Lower leg skin (tissue), 4 donors: ENCODE measurements around the gene A4GALT. TPM values are rescaled to one million over a fixed set of nuclear protein-coding genes. Genes with fewer than 3 reads are reported as not detected.

Source experiments
- DNase-seq, 2 donors: peaks; one replicate each; pipeline ENCODE4 v3.0.0-alpha.2; 2019; ENCODE audit warnings: low spot score in 2 of 2
- H3K4me3 ChIP-seq: fragments of 200-600 bp; sonication (generic); 2 replicates; pipeline ENCODE4 v1.5.1; 2017; ENCODE audit warnings: mild to moderate bottlenecking, low read depth; ENCODE audit not compliant: poor library complexity, severe bottlenecking
- POLR2A ChIP-seq, 2 donors: fragments of 450-650 bp; IDR thresholded peaks; one replicate each; pipeline ENCODE4 v1.6.1; 2016 to 2017; ENCODE audit warnings: antibody characterized with exemption in 2 of 2, mild to moderate bottlenecking in 1 of 2, moderate library complexity in 1 of 2
- WGBS, 2 donors: methylation state at CpG; one replicate each; pipeline ENCODE4 v1.1.5; 2018; 5-methylcytosine and 5-hydroxymethylcytosine counted together
- intact Hi-C: fragments of 100-400 bp; cut with DNase I; formaldehyde crosslinking; loops from one replicate; pipeline ENCODE4 v1.15.0; 2023; ENCODE audit warnings: low total_unique reads
- total RNA-seq, 4 donors: library from RNA; depleted of rRNA; stranded (reverse); fragments of >200 nt; gene quantifications; one replicate each; pipeline ENCODE4 v1.1.0, GENCODE V29; 2016
- TF ChIP-seq, protein P1 (sequence below), 3 donors: fragments of 450-650 bp; IDR thresholded peaks; one replicate each; pipeline ENCODE4 v1.5.1; 2016; ENCODE audit warnings: antibody characterized with exemption in 3 of 3, mild to moderate bottlenecking in 3 of 3, moderate library complexity in 2 of 3

The A4GALT gene
- total RNA-seq, 4 donors from 2014 or later, result 4.5 to 20.1 (median 10.9) TPM

- 26 to 47% methylated on average over 10 to 16 of the region's 16 CpGs for WGBS, 2 donors
- no peak overlapping the region for H3K4me3 ChIP-seq
- TF ChIP-seq, protein P1, sequence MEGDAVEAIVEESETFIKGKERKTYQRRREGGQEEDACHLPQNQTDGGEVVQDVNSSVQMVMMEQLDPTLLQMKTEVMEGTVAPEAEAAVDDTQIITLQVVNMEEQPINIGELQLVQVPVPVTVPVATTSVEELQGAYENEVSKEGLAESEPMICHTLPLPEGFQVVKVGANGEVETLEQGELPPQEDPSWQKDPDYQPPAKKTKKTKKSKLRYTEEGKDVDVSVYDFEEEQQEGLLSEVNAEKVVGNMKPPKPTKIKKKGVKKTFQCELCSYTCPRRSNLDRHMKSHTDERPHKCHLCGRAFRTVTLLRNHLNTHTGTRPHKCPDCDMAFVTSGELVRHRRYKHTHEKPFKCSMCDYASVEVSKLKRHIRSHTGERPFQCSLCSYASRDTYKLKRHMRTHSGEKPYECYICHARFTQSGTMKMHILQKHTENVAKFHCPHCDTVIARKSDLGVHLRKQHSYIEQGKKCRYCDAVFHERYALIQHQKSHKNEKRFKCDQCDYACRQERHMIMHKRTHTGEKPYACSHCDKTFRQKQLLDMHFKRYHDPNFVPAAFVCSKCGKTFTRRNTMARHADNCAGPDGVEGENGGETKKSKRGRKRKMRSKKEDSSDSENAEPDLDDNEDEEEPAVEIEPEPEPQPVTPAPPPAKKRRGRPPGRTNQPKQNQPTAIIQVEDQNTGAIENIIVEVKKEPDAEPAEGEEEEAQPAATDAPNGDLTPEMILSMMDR (IDR thresholded peaks at IDR 0.05), result no peak
- TF ChIP-seq POLR2A (IDR thresholded peaks at IDR 0.05), result no peak
- intact Hi-C loops, result no loop called here
- DNase-seq, result peak; percentile 56 to 92
These were observed 23.1 kb downstream of the A4GALT start for GRCh38 chr22:42697542-42698013.

DNA sequence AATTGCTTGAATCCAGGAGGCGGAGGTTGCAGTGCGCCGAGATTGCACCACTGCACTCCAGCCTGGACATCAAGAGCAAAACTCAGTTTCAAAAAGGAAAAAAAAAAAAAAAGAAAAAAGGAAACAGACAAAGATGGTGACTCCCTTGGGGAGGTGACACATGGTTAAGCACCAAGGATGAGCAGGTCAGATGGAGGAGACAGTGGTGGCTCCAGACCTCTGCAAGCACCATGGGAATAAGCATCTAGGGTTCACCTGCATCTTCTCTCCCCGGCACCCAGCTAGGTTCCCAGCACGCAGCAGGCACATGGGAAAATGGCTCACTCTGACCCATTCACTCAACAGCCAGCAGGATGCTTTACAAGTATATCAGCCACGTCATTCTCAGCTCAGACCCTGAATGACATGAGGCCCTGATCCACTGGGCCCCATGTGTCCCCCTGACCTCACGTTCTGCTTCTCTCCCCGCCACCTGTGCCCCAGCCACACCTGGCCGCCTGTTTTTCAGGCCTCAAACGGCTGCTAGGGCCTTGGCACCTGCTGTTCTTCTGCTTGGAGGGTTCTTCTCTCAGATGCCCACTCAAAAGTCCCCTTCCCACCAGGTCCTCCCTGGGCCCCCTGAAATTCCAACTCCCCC lies 24.2 kb downstream of the A4GALT start:
- DNase-seq, result no peak
- WGBS, 2 donors, result 80 to 83% methylated on average over 10 of the region's 10 CpGs
- intact Hi-C loops, result no loop called here

DNA sequence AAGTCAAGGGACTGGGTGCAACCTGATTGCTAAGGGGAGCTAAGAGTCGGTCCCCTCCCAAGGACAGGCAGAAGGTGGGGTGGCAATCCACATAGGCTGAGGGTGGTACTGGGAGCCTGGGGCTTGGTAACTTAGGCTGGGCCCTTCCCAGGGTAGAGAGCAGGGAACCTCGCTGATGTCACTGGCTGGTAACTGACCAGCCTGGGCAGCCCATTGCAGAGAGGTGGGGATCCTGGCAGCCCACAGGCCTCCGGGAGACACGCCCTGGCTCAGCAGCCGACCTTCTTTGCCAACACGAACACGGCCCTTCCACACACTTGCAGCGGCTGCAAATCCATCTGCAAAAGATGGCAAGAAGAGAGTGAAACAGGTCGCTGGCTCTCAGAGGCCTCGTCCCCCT lies 25.4 kb downstream of the A4GALT start:
- TF ChIP-seq, protein P1 (IDR thresholded peaks at IDR 0.05), result no peak
- no peak for TF ChIP-seq POLR2A (IDR thresholded peaks at IDR 0.05)
- intact Hi-C loops, result no loop called here
- H3K4me3 ChIP-seq, result no peak overlapping the region
- DNase-seq, result no peak
- 16 to 60% methylated on average over 3 to 9 of the region's 10 CpGs for WGBS, 2 donors

More for the DNA sequence above, 24.2 kb downstream of the A4GALT start:
- no peak overlapping the region for H3K4me3 ChIP-seq
- no peak for TF ChIP-seq POLR2A (IDR thresholded peaks at IDR 0.05)
- TF ChIP-seq, protein P1 (IDR thresholded peaks at IDR 0.05), result no peak

GRCh38 chr22:42693763-42694683 lies 26.6 kb downstream of the A4GALT start:
- 92% methylated on average over 15 to 24 of the region's 25 CpGs for WGBS, 2 donors
- no peak for DNase-seq
- H3K4me3 ChIP-seq, result no peak overlapping the region
- no peak for TF ChIP-seq POLR2A (IDR thresholded peaks at IDR 0.05)
- TF ChIP-seq, protein P1 (IDR thresholded peaks at IDR 0.05), result no peak
- intact Hi-C loops, result no loop called here

GRCh38 chr22:42693055-42693762 lies 27.5 kb downstream of the A4GALT start:
- DNase-seq, result no peak
- 92 to 97% methylated on average over 44 to 48 of the region's 51 CpGs for WGBS, 2 donors
- TF ChIP-seq POLR2A (IDR thresholded peaks at IDR 0.05), result no peak
- TF ChIP-seq, protein P1 (IDR thresholded peaks at IDR 0.05), result no peak
- intact Hi-C loops, result no loop called here
- H3K4me3 ChIP-seq, result no peak overlapping the region
